Limb (tissue), 2 donors: ENCODE measurements around the gene UBE3B.

Source experiments
- DNase-seq, 2 donors: peaks; one replicate each; pipeline ENCODE4 v3.0.0-alpha.2; 2016; ENCODE audit errors: extremely low spot score in 2 of 2

The UBE3B gene

GRCh38 chr12:109572506-109572845 is 95.0 kb downstream of the UBE3B start:
- DNase-seq, result no peak

GRCh38 chr12:109573029-109573913 is 95.8 kb downstream of the UBE3B start, which contains the start of the genes MMAB and MVK:
Gene MMAB, minus strand, starts transcription at chr12:109573504. Its CDS starts 24 bp downstream, at chr12:109573480.
Gene MVK, plus strand, starts transcription at chr12:109573794. Its CDS starts 1,029 bp downstream, at chr12:109574823.
- peak; percentile 98 for DNase-seq

- DNase-seq, result no peak
Observed at GRCh38 chr12:109573914-109574244, 96.4 kb downstream of the UBE3B start.

- no peak for DNase-seq
Observed at GRCh38 chr12:109575683-109576082, 98.2 kb downstream of the UBE3B start.

GRCh38 chr12:109577311-109577710 is 99.9 kb downstream of the UBE3B start:
- no peak for DNase-seq

GRCh38 chr12:109578330-109578927 is 101.0 kb downstream of the UBE3B start:
- DNase-seq, result no peak

GRCh38 chr12:109579639-109580038 is 102.2 kb downstream of the UBE3B start:
- no peak for DNase-seq

GRCh38 chr12:109580272-109580671 is 102.8 kb downstream of the UBE3B start:
- DNase-seq, result no peak

- DNase-seq, result no peak
Observed at GRCh38 chr12:109580684-109581333, 103.4 kb downstream of the UBE3B start.

- DNase-seq, result no peak
Observed at GRCh38 chr12:109581334-109581691, 103.9 kb downstream of the UBE3B start.

GRCh38 chr12:109581856-109582255 is 104.4 kb downstream of the UBE3B start:
- DNase-seq, result no peak

GRCh38 chr12:109582636-109583035 is 105.2 kb downstream of the UBE3B start:
- DNase-seq, result no peak

GRCh38 chr12:109583733-109584132 is 106.3 kb downstream of the UBE3B start:
- no peak for DNase-seq
